Effector memory CD8-positive, alpha-beta T cell (primary cell): ENCODE measurements around the gene TMPRSS6.

Experiments used
- ATAC-seq: fragments of 150-1000 bp; cut with Tn5 transposase; replicated peaks from 2 replicates; pipeline ENCODE4 v1.10.0; 2021; ENCODE audit warnings: mild to moderate bottlenecking, moderate library complexity
- DNase-seq, 3 experiments: peaks; one replicate each; pipeline ENCODE4 v3.0.0; 2021
- H3K27ac Mint-ChIP-seq, 2 donors: one replicate each; pipeline ENCODE4 v1.8.0; 2022; ENCODE audit warnings: mild to moderate bottlenecking in 2 of 2, mixed read lengths in 2 of 2, moderate library complexity in 2 of 2
- H3K27me3 Mint-ChIP-seq, 2 donors: one replicate each; pipeline ENCODE4 v1.8.0; 2022; ENCODE audit warnings: mixed read lengths in 2 of 2
- H3K36me3 Mint-ChIP-seq: one replicate; pipeline ENCODE4 v1.8.0; 2022; ENCODE audit warnings: mild to moderate bottlenecking, moderate library complexity, mixed read lengths; ENCODE audit not compliant: insufficient read depth
- H3K4me1 Mint-ChIP-seq, 2 donors: one replicate each; pipeline ENCODE4 v1.8.0; 2022; ENCODE audit warnings: low read depth in 2 of 2, mixed read lengths in 2 of 2
- H3K4me3 Mint-ChIP-seq, 2 donors: one replicate each; pipeline ENCODE4 v1.8.0; 2022; ENCODE audit warnings: mild to moderate bottlenecking in 2 of 2, mixed read lengths in 2 of 2, moderate library complexity in 2 of 2
- H3K9me3 Mint-ChIP-seq, 2 donors: one replicate each; pipeline ENCODE4 v1.8.0; 2022; ENCODE audit warnings: mixed read lengths in 2 of 2

TMPRSS6 gene

DNA sequence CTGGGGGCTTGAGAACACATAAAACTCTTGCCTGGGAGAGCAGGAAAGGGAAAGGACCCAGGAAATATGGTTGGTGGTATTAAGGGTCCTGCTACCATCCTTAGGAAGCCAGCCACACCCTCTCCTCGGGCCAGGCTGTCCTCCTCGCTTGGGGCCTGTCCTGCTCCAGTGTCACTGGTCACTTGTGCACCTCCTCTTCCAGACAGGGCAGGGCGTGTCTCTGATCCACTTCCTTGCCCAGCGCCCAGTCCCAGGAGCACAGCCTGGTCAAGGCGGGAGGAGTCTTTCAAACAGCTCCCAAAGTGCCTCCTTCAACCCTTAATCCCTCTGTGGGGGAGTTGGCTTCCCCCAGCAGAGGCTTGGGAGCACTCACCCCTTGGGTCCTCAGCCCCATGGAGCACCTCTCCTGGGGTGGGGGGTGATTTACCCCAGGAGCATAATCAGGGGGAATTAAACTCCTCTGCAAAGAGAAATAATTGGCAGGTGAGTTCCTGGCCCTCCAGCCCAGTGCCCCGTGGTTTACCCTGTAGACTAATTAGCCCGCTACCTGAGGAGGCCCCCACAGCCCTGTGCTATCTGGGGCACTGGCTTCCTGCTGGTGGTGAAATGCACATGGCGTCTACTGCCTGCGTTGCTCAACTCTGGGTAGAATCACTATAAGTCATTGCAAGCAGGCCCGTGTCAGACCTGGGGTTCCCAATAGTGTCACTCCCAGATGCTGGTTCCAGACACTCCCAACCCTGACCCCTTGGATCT is 8.0 kb downstream of the TMPRSS6 start:
- Mint-ChIP-seq H3K27ac (peak overlapping the region in 1 of 2 donors; percentile 62), H3K36me3 (no peaks in the 10 kb centered on the region), H3K27me3 (peaks cover 6 to 8% of the 10 kb centered on the region in 2 donors), H3K4me3 (no peak overlapping the region), H3K4me1 (peaks cover 7 to 17% of the 10 kb centered on the region in 2 donors), H3K9me3 (no peaks in the 10 kb centered on the region)
- ATAC-seq (peak; percentile 92), DNase-seq (peak in 2 of 3 experiments; percentile 23 to 36)

DNA sequence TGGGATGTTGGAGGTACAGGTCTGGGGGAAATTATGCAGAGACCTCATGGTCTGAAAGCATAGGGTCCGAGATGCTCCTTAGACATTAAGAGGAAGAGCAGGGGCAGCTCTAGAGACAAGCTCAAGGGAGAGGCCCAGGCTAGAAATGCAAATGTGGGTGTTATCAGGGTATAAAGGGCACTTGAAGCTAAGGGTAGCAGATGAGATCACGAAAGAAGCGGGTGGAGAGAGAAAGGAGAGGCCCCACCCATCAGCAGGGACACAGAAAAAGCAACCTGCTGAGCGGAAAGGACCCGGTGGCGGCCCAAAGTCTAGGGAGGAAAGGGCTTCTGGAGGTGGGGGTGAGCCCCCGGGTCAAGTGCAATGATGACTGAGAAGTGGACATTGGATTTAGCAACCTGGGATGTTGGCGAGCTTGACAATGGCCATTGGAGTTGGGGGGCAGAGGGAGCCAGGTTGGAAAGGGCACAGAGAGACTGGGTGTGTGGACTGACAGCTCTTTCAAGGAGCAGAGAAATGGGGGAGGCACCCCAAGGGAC is 8.9 kb downstream of the TMPRSS6 start:
- DNase-seq (no peak), ATAC-seq (no peak)
- H3K36me3 Mint-ChIP-seq = no peaks in the 10 kb centered on the region
- H3K4me1 Mint-ChIP-seq = peaks cover 7 to 17% of the 10 kb centered on the region in 2 donors
- H3K27ac Mint-ChIP-seq = peak overlapping the region in 1 of 2 donors; percentile 33
- H3K9me3 Mint-ChIP-seq = no peaks in the 10 kb centered on the region
- peaks cover 11 to 16% of the 10 kb centered on the region in 2 donors for H3K27me3 Mint-ChIP-seq
- no peak overlapping the region for H3K4me3 Mint-ChIP-seq

DNA sequence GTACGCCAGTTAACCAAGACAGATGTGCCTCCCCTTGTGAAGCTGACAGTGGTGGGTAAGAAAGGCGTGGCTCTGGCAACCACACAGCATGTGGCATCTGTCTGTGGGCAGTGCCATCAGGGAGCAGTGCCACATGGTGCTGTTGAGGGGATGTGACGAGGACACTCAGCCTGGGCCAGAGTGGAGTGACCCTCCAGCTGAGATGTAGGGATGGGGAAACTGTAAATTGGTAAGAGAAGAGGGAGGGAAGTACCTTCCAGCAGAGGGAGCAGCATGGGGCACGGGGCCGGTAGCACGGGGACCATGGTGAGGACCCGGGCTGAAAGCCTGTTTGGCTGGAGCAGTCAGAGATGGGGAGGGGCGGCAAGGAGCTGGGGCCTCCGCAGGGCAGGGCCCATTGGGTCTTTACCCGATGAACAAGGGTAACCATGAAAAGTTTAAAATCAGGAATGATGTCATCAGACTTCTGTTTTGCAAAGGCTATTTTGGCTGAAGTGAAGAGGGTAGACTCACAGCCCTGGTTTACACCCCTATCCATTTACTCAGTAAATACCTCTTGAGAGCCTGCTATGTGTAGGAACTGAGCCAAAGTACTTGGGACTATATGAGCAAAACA is 10.4 kb downstream of the TMPRSS6 start:
- DNase-seq (no peak), ATAC-seq (peak; percentile 50)
- Mint-ChIP-seq H3K27ac (peak overlapping the region in 1 of 2 donors; percentile 67), H3K9me3 (no peaks in the 10 kb centered on the region), H3K36me3 (no peaks in the 10 kb centered on the region), H3K4me1 (peaks cover 17 to 21% of the 10 kb centered on the region in 2 donors), H3K27me3 (peaks cover 23 to 30% of the 10 kb centered on the region in 2 donors), H3K4me3 (no peak overlapping the region)

DNA sequence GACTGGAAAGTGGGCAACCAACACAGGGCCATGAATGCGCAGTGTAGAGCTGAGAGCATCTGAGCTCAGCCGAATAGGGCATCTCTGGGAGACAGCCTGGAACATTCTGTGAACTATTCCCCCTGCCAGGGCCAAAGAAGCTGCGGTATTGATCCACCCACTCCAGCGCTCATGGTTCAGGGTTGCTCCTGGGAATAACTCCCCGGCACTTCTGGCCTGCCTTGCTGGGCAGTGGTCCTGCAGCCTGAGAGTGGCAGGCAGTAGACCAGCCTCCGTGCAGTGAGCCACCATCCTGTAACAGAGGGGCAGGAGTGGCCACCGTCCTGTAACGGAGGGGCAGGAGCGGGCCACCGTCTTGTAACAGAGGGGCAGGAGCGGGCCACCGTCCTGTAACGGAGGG is 12.2 kb downstream of the TMPRSS6 start:
- Mint-ChIP-seq H3K4me3 (no peak overlapping the region), H3K9me3 (no peaks in the 10 kb centered on the region), H3K27me3 (peaks cover 23 to 30% of the 10 kb centered on the region in 2 donors), H3K36me3 (no peaks in the 10 kb centered on the region), H3K27ac (no peak overlapping the region), H3K4me1 (peaks cover 13 to 21% of the 10 kb centered on the region in 2 donors)
- ATAC-seq (no peak), DNase-seq (no peak)

DNA sequence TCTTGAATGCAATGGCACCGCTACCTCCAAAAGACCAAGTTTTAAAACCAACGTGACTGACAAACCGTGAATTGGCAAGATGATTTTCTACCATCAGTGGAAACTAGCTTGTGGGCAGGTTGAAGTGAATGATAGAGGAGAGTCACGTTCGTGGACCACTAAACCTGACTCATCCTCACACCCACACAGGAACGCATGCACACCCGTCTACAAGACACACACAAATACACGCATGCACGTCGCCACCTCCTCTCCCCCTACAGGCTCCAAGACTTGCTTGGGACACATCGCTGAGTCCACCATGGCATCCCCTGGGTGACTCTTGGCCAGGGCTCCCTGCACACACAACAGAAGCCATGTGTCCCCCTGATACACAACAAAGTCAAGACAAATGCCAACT is 14.4 kb downstream of the TMPRSS6 start:
- Mint-ChIP-seq H3K4me3 (no peak overlapping the region), H3K36me3 (no peaks in the 10 kb centered on the region), H3K27me3 (peaks cover 23 to 30% of the 10 kb centered on the region in 2 donors), H3K4me1 (peaks cover 6 to 21% of the 10 kb centered on the region in 2 donors), H3K9me3 (no peaks in the 10 kb centered on the region), H3K27ac (no peak overlapping the region)
- peak; percentile 32 for ATAC-seq
- no peak for DNase-seq

DNA sequence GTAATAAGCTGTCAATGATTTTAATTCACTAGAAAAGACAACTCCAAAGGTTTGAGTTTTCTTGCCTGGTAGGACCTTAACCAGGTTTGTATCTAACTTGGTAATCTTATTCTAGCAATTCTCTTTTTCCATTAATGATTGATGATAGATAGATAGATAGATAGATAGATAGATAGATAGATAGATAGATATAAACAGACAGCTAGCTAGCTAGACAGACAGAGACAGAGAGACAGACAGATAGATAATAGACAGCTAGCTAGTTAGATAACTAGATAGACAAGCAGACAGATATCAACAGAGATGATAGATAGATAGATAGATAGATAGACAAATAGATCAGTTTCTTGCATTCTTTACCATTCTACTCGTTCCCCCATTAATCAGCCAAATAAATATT is 15.3 kb downstream of the TMPRSS6 start:
- H3K36me3 Mint-ChIP-seq = no peaks in the 10 kb centered on the region
- ATAC-seq (no peak), DNase-seq (no peak)
- peaks cover 23 to 30% of the 10 kb centered on the region in 2 donors for H3K27me3 Mint-ChIP-seq
- peaks cover 6 to 21% of the 10 kb centered on the region in 2 donors for H3K4me1 Mint-ChIP-seq
- no peaks in the 10 kb centered on the region for H3K9me3 Mint-ChIP-seq
- peak overlapping the region in 1 of 2 donors; percentile 41 for H3K27ac Mint-ChIP-seq
- H3K4me3 Mint-ChIP-seq = no peak overlapping the region

DNA sequence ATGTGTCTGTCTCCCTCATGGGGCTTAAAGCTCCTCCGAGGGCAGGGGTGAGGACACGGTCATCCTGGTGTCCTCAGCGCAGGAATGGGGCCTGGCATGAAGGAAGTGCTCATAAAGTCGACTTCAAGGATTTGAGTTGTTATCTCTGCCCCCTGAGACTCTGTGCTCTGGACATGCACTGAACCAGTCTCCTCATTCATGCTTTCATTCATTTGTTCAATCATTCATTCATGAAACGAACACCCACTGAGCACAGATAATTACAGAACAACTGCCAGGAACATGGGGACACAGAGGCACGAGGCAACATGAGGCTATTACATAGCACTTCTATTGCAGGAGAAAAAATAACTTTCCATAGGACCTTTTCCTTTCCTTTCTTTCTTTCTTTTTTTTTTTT is 16.5 kb downstream of the TMPRSS6 start:
- ATAC-seq (no peak), DNase-seq (no peak)
- Mint-ChIP-seq H3K36me3 (no peaks in the 10 kb centered on the region), H3K9me3 (no peaks in the 10 kb centered on the region), H3K27ac (no peak overlapping the region), H3K4me1 (peaks cover 0 to 14% of the 10 kb centered on the region in 2 donors), H3K4me3 (no peak overlapping the region), H3K27me3 (peaks cover 23 to 39% of the 10 kb centered on the region in 2 donors)

DNA sequence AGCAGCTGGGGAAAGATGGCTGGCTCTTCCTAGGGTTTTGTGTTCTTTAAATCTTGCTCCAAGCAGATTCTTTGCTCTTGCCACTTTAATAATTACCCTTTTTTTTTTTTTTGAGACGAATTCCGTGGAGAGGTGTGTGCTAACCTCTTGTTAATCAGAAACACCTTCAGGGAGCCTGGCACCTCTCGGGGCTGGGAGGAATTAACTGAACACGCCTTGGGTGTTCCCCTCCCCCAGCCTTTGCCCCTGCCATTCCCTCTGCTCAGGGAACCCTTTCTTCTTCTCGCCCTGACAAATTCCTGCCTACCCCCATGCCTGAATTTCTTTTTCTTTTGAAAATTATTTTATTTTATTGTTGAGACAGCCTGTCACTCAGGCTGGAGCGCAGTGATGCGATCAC is 17.5 kb downstream of the TMPRSS6 start:
- ATAC-seq (no peak), DNase-seq (no peak)
- Mint-ChIP-seq H3K9me3 (no peaks in the 10 kb centered on the region), H3K36me3 (no peaks in the 10 kb centered on the region), H3K27ac (peak overlapping the region in 1 of 2 donors; percentile 62), H3K4me1 (peaks cover 0 to 14% of the 10 kb centered on the region in 2 donors), H3K27me3 (peaks cover 22 to 36% of the 10 kb centered on the region in 2 donors), H3K4me3 (no peak overlapping the region)

DNA sequence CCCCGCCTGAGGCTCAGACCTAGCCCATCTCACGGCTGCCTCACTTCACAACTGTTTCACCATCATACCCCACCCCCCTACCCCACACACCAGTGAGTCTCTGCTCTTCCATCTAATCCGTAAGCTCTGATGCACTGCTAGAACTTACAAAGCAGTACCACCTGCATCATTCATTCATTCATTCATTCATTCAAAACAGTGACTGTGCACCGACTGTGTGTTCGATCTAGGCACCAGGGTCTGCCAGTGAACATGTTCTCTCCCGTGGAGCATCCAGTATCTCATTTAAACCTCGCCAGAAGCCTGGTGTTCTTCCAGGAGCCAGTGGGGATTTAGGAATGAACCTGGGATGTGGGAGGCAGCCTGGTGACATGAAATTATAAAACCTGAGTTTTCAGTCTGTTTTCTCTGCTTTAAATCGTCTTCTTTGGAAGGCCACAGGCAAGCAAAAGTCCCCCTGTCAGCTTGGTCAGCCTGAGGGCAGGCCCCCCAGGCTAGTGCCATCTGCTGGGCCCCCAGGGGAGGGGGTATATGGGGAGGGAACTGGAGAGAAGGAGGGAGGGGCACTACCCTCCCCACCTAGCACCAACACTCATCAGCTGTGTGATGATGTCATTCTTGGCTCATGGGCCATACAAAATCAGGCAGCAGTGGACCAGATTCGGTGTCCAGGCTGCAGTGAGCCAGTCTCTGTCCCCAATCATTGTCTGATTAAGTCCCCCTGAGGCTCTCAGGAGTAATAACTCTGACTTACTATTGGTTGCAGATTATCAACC is 18.4 kb downstream of the TMPRSS6 start:
- no peak for ATAC-seq
- Mint-ChIP-seq H3K4me3 (no peak overlapping the region), H3K27me3 (peaks cover 13 to 27% of the 10 kb centered on the region in 2 donors), H3K4me1 (peaks cover 0 to 14% of the 10 kb centered on the region in 2 donors), H3K36me3 (no peaks in the 10 kb centered on the region), H3K9me3 (no peaks in the 10 kb centered on the region), H3K27ac (no peak overlapping the region)
- no peak for DNase-seq

DNA sequence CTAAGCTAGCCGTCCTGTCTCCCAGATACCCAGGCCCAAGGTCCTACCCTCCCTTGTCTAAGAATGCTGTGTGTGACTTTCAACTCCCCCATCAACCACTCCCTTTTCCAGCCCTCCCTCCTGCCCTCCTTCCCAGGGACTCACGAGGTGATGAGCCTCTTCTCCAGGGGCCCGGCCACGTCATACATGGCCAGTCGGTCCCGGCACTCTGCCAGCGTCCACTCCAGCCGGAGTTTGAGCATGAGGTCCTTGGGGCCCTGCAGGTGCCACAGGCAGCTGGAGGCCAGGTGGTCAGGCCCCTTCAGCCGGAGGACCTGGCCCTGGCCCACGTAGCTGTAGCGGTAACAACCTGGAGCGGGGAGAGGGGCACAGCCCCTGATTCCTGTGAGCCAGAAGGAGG is 20.1 kb downstream of the TMPRSS6 start:
- DNase-seq = no peak
- no peak for ATAC-seq
- Mint-ChIP-seq H3K4me1 (peaks cover 0 to 3% of the 10 kb centered on the region in 2 donors), H3K27ac (peak overlapping the region in 1 of 2 donors; percentile 41), H3K4me3 (no peak overlapping the region), H3K36me3 (no peaks in the 10 kb centered on the region), H3K27me3 (peaks cover 2 to 11% of the 10 kb centered on the region in 2 donors), H3K9me3 (no peaks in the 10 kb centered on the region)

DNA sequence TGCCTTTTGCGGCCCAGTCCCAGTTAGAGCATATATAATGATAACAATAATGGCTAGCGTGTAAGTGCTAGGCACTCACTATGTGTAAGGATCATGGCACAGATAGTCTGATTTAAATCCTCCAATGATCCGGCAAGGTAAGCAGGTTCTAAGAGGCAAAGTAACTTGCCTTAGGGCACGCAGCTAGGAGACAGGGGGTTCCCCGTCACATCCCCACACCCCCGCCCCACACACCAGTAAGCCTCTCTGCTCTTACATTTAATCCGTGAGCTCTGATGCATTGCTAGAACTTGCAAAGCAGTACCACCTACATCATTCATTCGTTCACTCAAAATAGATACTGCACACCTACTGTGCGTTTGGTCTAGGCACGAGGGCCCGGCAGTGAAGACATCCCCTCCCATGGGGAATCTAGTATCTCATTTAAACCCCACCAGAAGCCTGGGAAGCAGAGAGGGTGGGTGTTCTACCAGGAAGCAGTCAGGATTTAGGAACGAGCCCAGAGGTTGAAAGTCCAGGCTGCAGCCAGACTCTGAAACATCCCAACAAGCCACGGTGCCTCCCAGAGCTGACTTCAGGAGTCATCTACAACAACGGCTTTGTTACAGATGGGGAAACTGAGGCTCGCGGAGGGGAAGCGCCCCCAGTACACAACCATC is 20.6 kb downstream of the TMPRSS6 start:
- Mint-ChIP-seq H3K27ac (peak overlapping the region in 1 of 2 donors; percentile 41), H3K4me1 (no peaks in the 10 kb centered on the region), H3K4me3 (no peak overlapping the region), H3K9me3 (no peaks in the 10 kb centered on the region), H3K27me3 (peaks cover 0 to 9% of the 10 kb centered on the region in 2 donors), H3K36me3 (no peaks in the 10 kb centered on the region)
- no peak for ATAC-seq
- DNase-seq = no peak

DNA sequence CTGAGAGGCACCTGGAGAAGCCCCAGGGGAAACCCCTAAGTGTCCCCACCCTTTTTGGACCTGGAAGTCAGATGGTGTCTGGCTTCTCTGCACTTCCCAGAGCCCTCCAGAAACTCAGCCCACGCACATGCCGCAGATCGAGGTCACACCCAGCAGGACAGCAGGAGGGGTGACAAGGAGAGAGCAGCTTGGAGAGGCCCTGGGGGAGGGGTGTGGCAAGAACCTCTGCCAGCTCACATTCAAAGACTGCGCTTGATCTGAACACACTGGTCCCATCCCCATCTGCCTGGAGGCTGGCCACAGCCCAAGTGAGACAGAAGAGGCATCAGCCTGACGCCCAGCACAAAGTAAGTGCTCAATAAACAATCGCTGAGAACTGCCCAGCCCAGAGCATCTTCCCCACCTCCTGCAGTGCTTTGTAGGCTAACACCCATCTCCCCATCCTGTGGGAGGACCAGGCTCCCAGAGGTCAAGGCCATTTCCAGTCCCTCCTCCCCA is 21.4 kb downstream of the TMPRSS6 start:
- Mint-ChIP-seq H3K27me3 (peaks cover 0 to 9% of the 10 kb centered on the region in 2 donors), H3K4me1 (no peaks in the 10 kb centered on the region), H3K27ac (no peak overlapping the region), H3K9me3 (no peaks in the 10 kb centered on the region), H3K4me3 (no peak overlapping the region), H3K36me3 (no peaks in the 10 kb centered on the region)
- DNase-seq = no peak
- ATAC-seq = peak; percentile 27

DNA sequence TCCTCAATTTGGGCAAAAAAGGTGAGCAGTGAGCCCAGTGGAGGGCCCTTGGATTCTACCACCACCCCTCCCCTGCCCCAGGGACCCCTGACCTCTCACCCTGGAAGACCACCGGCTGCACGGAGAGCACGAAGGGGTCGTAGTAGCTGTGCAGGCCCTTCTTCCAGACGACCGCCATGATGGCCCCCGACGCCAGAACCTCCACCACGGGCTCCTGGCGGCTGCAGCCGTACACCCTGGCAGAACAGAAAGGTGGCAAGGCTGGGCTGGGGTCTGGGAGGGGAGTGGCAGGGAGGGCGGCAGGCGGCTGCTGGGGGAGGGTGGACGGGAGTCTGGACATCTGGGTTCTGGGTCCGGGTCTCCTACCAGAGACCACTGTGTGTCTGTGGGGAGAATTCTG is 23.3 kb downstream of the TMPRSS6 start:
- DNase-seq (no peak), ATAC-seq (no peak)
- Mint-ChIP-seq H3K4me1 (peaks cover 0 to 2% of the 10 kb centered on the region in 2 donors), H3K27ac (no peak overlapping the region), H3K27me3 (peaks cover 0 to 9% of the 10 kb centered on the region in 2 donors), H3K36me3 (no peaks in the 10 kb centered on the region), H3K9me3 (no peaks in the 10 kb centered on the region), H3K4me3 (no peak overlapping the region)
